Left kidney (tissue), 1 donor: ENCODE measurements around the gene ZNHIT6. TPM values are rescaled to one million over a fixed set of nuclear protein-coding genes. Genes with fewer than 3 reads are reported as not detected.

Source experiments
- polyA plus RNA-seq: library from polyadenylated mRNA; unstranded; fragments of 120-200 nt; gene quantifications from one replicate; pipeline ENCODE4 v1.2.1, GENCODE V29; 2013; ENCODE audit not compliant: insufficient read length

The ZNHIT6 gene
- polyA plus RNA-seq, 1 donor, result 32.1 TPM

Other genes starting within 250 kb of the ZNHIT6 start
- gene DDAH1, start 243.3 kb downstream of the ZNHIT6 start, polyA plus RNA-seq, result 127 TPM
- gene CCN1, start 127.7 kb downstream of the ZNHIT6 start, polyA plus RNA-seq, result 148 TPM